Right atrium auricular region (tissue), 2 donors: Measurements from ENCODE around the gene FECH. TPM values are rescaled to one million over a fixed set of nuclear protein-coding genes. Genes with fewer than 3 reads are reported as not detected.

Experiments used
- DNase-seq: peaks from one replicate; pipeline ENCODE4 v3.0.0-alpha.2; 2019; ENCODE audit warnings: low spot score
- H3K27ac ChIP-seq, 2 donors: fragments of 200-600 bp; sonication (generic); 1 replicate in 1 of 2; 2 replicates in 1 of 2; pipeline ENCODE4 v1.5.1; 2016 to 2019
- H3K27me3 ChIP-seq, 2 donors: fragments of 200-600 bp; sonication (generic); one replicate each; pipeline versions ENCODE4 v1.5.1 to v1.6.0; 2017 to 2019
- H3K36me3 ChIP-seq: fragments of 200-600 bp; sonication (generic); one replicate; pipeline ENCODE4 v1.5.1; 2016
- H3K4me1 ChIP-seq, 2 donors: fragments of 200-600 bp; sonication (generic); one replicate each; pipeline versions ENCODE4 v1.5.1 to v1.6.0; 2017 to 2019
- H3K4me3 ChIP-seq, 2 donors: fragments of 200-600 bp; sonication (generic); 1 replicate in 1 of 2; 2 replicates in 1 of 2; pipeline ENCODE4 v1.5.1; 2017 to 2019; ENCODE audit warnings: mild to moderate bottlenecking in 1 of 2, moderate library complexity in 1 of 2
- H3K9me3 ChIP-seq, 2 donors: fragments of 200-600 bp; sonication (generic); one replicate each; pipeline ENCODE4 v1.5.1; 2019
- total RNA-seq, 2 donors: library from RNA; depleted of rRNA; stranded (reverse); fragments of >200 nt; gene quantifications; one replicate each; pipeline ENCODE4 v1.1.0, GENCODE V29; 2016
- TF ChIP-seq, protein P1 (sequence below), 2 donors: fragments of 200-600 bp; sonication (generic); IDR thresholded peaks; one replicate each; pipeline ENCODE4 v1.5.1; 2019; ENCODE audit warnings: antibody characterized with exemption in 2 of 2

FECH gene
- total RNA-seq, 2 donors from 2014 or later: 27.1 to 62.7 TPM

DNA sequence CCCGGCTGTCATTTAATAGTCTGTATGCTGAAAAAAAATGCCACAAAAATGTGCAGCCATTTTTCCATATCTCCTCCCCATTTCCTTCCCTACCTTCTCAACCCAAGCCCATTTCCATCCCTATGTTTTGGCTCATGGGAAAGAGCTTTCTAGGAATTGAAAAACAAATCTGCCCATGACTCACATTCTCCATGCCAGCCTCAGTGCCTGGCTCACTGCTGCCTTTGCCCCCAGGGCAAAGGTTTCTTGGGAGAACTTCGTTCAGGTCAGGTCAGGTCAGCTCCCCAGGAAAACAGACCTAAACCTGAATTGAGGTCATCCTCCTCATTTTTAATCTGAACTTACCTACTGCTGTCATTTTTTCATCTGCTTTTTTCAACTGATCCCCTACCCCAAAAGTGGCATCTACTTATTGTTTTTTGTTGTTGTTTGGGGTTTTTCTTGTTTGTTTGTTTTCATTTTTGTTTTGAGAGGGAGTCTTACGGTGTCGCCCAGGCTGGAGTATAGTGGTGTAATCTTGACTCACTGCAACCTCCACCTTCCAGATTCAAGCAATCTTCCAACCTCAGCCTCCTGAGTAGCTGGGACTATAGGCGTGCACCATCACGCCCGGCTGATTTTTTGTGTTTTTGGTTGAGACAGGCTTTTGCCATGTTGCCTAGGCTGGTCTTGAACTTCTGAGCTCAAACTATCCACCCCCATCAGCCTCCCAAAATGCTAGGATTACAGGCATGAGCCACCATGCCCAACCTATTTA is 66.7 kb downstream of the FECH start:
- H3K36me3 ChIP-seq: no peaks in the 10 kb centered on the region
- no peaks in the 10 kb centered on the region for H3K4me1 ChIP-seq
- H3K9me3 ChIP-seq: peaks cover 0 to 2% of the 10 kb centered on the region in 2 donors
- no peak for DNase-seq
- no peak overlapping the region for H3K4me3 ChIP-seq
- TF ChIP-seq, protein P1, sequence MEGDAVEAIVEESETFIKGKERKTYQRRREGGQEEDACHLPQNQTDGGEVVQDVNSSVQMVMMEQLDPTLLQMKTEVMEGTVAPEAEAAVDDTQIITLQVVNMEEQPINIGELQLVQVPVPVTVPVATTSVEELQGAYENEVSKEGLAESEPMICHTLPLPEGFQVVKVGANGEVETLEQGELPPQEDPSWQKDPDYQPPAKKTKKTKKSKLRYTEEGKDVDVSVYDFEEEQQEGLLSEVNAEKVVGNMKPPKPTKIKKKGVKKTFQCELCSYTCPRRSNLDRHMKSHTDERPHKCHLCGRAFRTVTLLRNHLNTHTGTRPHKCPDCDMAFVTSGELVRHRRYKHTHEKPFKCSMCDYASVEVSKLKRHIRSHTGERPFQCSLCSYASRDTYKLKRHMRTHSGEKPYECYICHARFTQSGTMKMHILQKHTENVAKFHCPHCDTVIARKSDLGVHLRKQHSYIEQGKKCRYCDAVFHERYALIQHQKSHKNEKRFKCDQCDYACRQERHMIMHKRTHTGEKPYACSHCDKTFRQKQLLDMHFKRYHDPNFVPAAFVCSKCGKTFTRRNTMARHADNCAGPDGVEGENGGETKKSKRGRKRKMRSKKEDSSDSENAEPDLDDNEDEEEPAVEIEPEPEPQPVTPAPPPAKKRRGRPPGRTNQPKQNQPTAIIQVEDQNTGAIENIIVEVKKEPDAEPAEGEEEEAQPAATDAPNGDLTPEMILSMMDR (IDR thresholded peaks at IDR 0.05): no peak
- no peak overlapping the region for H3K27ac ChIP-seq
- no peaks in the 10 kb centered on the region for H3K27me3 ChIP-seq

DNA sequence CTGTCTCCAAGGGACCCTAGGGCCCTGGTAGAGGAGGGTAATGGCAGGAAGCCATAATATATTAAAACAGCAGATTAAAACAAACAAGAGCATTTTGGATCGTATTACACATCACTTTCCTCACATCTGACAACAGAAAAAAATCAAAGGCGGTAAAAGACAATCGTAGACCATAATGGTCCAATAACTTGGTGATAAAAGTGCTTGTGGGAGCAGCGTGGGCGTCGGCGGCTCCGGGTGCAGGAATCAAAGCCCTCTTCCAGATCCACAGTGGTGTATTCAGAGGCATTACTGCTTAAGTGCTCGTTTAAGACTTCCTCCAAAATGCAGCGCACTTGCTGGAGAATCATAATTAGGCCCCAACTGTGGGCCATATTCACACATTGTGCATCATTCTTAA is 68.0 kb downstream of the FECH start:
- no peak for DNase-seq
- no peaks in the 10 kb centered on the region for H3K9me3 ChIP-seq
- H3K36me3 ChIP-seq: no peaks in the 10 kb centered on the region
- H3K27ac ChIP-seq: no peak overlapping the region
- H3K27me3 ChIP-seq: no peaks in the 10 kb centered on the region
- H3K4me1 ChIP-seq: no peaks in the 10 kb centered on the region
- H3K4me3 ChIP-seq: no peak overlapping the region
- TF ChIP-seq, protein P1 (IDR thresholded peaks at IDR 0.05): no peak

DNA sequence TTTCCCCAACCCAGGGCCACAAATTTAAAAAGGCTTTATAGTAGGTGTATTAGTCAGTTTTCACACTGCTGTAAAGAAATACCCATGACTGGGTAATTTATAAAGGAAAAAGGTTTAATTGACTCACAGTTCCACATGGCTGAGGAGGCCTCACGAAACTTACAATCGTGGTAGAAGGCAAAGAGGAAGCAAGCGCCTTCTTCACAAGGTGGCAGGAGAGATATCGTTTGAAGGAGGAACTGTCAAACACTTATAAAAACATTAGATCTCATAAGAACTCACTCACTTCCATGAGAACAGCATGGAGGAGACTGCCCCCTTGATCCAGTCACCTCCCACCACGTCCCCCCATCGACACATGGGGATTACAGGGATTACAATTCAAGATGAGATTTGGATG is 70.4 kb downstream of the FECH start:
- no peaks in the 10 kb centered on the region for H3K9me3 ChIP-seq
- H3K27me3 ChIP-seq: no peaks in the 10 kb centered on the region
- H3K27ac ChIP-seq: no peak overlapping the region
- DNase-seq: no peak
- TF ChIP-seq, protein P1 (IDR thresholded peaks at IDR 0.05): no peak
- H3K36me3 ChIP-seq: no peaks in the 10 kb centered on the region
- H3K4me1 ChIP-seq: no peaks in the 10 kb centered on the region
- H3K4me3 ChIP-seq: no peak overlapping the region

DNA sequence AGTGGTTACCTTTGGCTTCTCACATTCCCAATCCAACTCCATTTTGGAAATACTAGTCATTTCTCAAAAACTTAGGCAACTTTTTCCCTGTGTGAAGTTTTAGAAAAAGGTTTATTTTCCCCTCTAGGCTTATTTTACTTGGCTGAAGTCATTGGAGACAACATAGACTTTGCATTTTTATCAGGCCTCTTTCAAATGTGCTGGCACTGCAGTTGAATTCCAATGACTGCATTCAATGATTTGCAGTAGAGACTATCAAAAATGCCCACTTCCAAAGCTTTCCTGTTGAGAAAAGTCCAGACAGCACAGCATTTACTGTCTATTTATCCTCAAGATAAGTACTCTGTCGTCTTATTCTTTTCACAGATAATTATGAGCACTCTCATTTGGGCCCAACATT is 81.3 kb downstream of the FECH start:
- Histone ChIP-seq H3K27ac (no peak overlapping the region), H3K27me3 (no peaks in the 10 kb centered on the region), H3K9me3 (no peaks in the 10 kb centered on the region), H3K4me1 (no peaks in the 10 kb centered on the region), H3K4me3 (no peak overlapping the region), H3K36me3 (no peaks in the 10 kb centered on the region)
- DNase-seq: no peak
- TF ChIP-seq, protein P1 (IDR thresholded peaks at IDR 0.05): no peak

DNA sequence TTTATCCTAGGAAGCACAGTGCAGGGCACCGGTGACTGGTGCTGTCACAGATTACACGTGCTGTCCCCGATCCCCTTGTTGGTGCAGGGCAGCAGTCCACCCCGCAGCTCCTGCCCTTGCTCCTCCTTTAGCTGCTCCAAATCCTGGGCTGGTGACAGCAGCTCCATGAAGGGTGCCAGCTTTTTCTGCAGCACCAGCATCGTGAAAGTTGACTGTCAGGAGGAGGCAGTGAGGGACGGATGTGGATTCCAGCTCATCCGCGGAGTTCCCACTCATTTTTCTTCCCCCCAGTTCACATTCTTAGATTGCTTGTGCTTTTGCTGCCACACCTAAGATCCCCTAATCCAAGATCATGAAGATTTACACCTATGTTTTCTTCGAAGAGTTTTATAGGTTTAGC is 83.9 kb downstream of the FECH start:
- no peaks in the 10 kb centered on the region for H3K4me1 ChIP-seq
- DNase-seq: no peak
- TF ChIP-seq, protein P1 (IDR thresholded peaks at IDR 0.05): no peak
- no peaks in the 10 kb centered on the region for H3K36me3 ChIP-seq
- no peak overlapping the region for H3K27ac ChIP-seq
- no peak overlapping the region for H3K4me3 ChIP-seq
- H3K9me3 ChIP-seq: no peaks in the 10 kb centered on the region
- no peaks in the 10 kb centered on the region for H3K27me3 ChIP-seq
